ENCODE measurements around the gene TTL.
"Not testable (repeated sequence)": the region's sequence is repeated elsewhere in the genome, so short reads cannot be mapped to it uniquely, and the experiment has no call there.

DNA sequence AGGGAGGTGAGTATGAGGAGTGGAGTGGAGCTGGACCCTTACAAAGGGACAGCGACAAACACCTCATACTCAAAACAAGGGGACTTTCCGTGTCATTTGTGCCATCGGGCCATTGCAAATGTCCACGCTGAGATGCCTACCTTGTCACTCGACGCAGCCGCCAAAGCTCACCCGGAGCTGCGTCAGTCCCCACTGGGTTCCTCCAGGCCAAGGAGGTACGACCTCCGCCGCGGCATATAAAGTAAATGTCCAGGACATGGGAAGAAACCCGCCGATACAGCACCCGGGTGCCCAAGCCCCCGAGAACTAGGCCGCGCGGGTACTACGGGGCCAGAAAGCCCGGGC, 49.6 kb upstream of the TTL start:
- not testable (repeated sequence) for TF ChIP-seq POLR2A (IDR thresholded peaks at IDR 0.05; ENCODE audit: low read depth, low read length); POLR2AphosphoS5 (IDR thresholded peaks at IDR 0.05; ENCODE audit: low read depth, low read length); TAF1 (IDR thresholded peaks at IDR 0.05; ENCODE audit: borderline replicate concordance, low read depth, low read length)
